SK-N-SH (cell line): Measurements from ENCODE around the gene MRPS12. TPM values are rescaled to one million over a fixed set of nuclear protein-coding genes. Genes with fewer than 3 reads are reported as not detected.
A peak's percentile ranks its signal among the peaks of the same experiment; 100 is the strongest.

Experiments used
- CTCF ChIA-PET: fragments of 300-600, 350-600 bp; formaldehyde crosslinking; extraction: SDS; loops from one replicate; lab custom pipeline; 2021; lab: Yijun Ruan, JAX
- POLR2A ChIA-PET: fragments of 350-600 bp; sonication (Branson Sonifier 250); formaldehyde crosslinking; extraction: SDS; loops from one replicate; lab custom pipeline; 2020; ENCODE audit warnings: antibody characterized with exemption, inconsistent platforms; lab: Yijun Ruan, JAX
- DNase-seq: peaks from one replicate; pipeline ENCODE4 v3.0.0; 2012
- H2AFZ ChIP-seq: fragments of 200-600 bp; sonication (generic); 2 replicates; pipeline ENCODE4 v1.8.1; 2016; ENCODE audit warnings: antibody characterized with exemption, mild to moderate bottlenecking, low read depth
- H3F3A ChIP-seq: fragments of 200-600 bp; sonication (generic); replicated peaks from 2 replicates; pipeline ENCODE3; 2016; ENCODE audit warnings: antibody characterized with exemption, mild to moderate bottlenecking; ENCODE audit not compliant: insufficient read depth
- H3K27ac ChIP-seq, 2 experiments: fragments of 200-500 bp in 1 of 2; fragments of 200-600 bp in 1 of 2; sonication (Bioruptor generic) in 1 of 2; sonication (generic), shearing (Covaris generic) in 1 of 2; 2 replicates each; pipeline versions ENCODE4 v1.5.1 to v1.6.1; 2014 to 2016; ENCODE audit warnings: low read depth in 2 of 2, inconsistent platforms in 1 of 2, low read length in 1 of 2, mild to moderate bottlenecking in 1 of 2, mixed read lengths in 1 of 2
- H3K27me3 ChIP-seq: fragments of 200-600 bp; sonication (generic), shearing (Covaris generic); 2 replicates; pipeline ENCODE4 v1.6.1; 2016; ENCODE audit warnings: mixed run types; ENCODE audit not compliant: insufficient read depth
- H3K36me3 ChIP-seq, 2 experiments: fragments of 200-500 bp in 1 of 2; fragments of 200-600 bp in 1 of 2; sonication (Bioruptor generic) in 1 of 2; sonication (generic) in 1 of 2; replicated peaks in 1 of 2; 2 replicates each; pipeline versions ENCODE3 to v1.5.1; 2014 to 2016; ENCODE audit warnings: low read length in 1 of 2, mild to moderate bottlenecking in 1 of 2; ENCODE audit not compliant: insufficient read depth in 2 of 2, control insufficient read depth in 1 of 2
- H3K4me1 ChIP-seq, 2 experiments: fragments of 200-500 bp in 1 of 2; fragments of 200-600 bp in 1 of 2; sonication (Bioruptor generic) in 1 of 2; sonication (generic), shearing (Covaris generic) in 1 of 2; 2 replicates each; pipeline versions ENCODE4 v1.5.1 to v1.6.1; 2014 to 2016; ENCODE audit warnings: low read depth in 1 of 2, low read length in 1 of 2, mixed run types in 1 of 2; ENCODE audit not compliant: insufficient read depth in 2 of 2, control insufficient read depth in 1 of 2
- H3K4me2 ChIP-seq: fragments of 200-600 bp; sonication (generic), shearing (Covaris generic); 2 replicates; pipeline ENCODE4 v1.6.1; 2017; ENCODE audit warnings: mixed run types
- H3K4me3 ChIP-seq, 2 experiments: fragments of 200-500 bp in 1 of 2; fragments of 200-600 bp in 1 of 2; sonication (Bioruptor generic) in 1 of 2; sonication (generic), shearing (Covaris generic) in 1 of 2; 2 replicates each; pipeline versions ENCODE4 v1.5.1 to v1.8.1; 2014 to 2016; ENCODE audit warnings: low read depth in 2 of 2, inconsistent platforms in 1 of 2, low read length in 1 of 2, mild to moderate bottlenecking in 1 of 2, mixed read lengths in 1 of 2, moderate library complexity in 1 of 2
- H3K79me2 ChIP-seq: fragments of 200-600 bp; sonication (generic); 2 replicates; pipeline ENCODE4 v1.8.1; 2017; ENCODE audit warnings: mild to moderate bottlenecking; ENCODE audit not compliant: insufficient read depth
- H3K9ac ChIP-seq: fragments of 200-600 bp; sonication (generic); 2 replicates; pipeline ENCODE4 v1.6.1; 2017; ENCODE audit warnings: mixed run types
- H3K9me2 ChIP-seq: fragments of 200-600 bp; sonication (generic); 2 replicates; pipeline ENCODE4 v1.6.1; 2017; ENCODE audit warnings: mixed run types
- H3K9me3 ChIP-seq: fragments of 200-600 bp; sonication (generic); 2 replicates; pipeline ENCODE4 v1.6.1; 2017; ENCODE audit warnings: mixed run types, mild to moderate bottlenecking, moderate library complexity
- H4K20me1 ChIP-seq: fragments of 200-600 bp; sonication (generic); 2 replicates; pipeline ENCODE4 v1.6.1; 2017; ENCODE audit warnings: mild to moderate bottlenecking, mixed run types; ENCODE audit not compliant: insufficient read depth
- ELF1 ChIP-seq: IDR thresholded peaks from 2 replicates; pipeline ENCODE4 v1.4.0; 2012
- EP300 ChIP-seq, 2 experiments: IDR thresholded peaks; 2 replicates each; pipeline versions ENCODE4 v1.4.0 to v1.6.1; 2012; ENCODE audit warnings: borderline replicate concordance in 1 of 2, low read depth in 1 of 2, low read length in 1 of 2
- FOXJ3 ChIP-seq: sonication (generic); formaldehyde crosslinking; IDR thresholded peaks from 2 replicates; pipeline ENCODE4 v1.5.1; 2020; ENCODE audit warnings: mild to moderate bottlenecking, missing genetic modification reagents
- JUND ChIP-seq: IDR thresholded peaks from 2 replicates; pipeline ENCODE4 v1.4.0; 2012
- RAD21 ChIP-seq: IDR thresholded peaks from 2 replicates; pipeline ENCODE4 v1.6.1; 2012; ENCODE audit warnings: mild to moderate bottlenecking, low read length
- RCOR1 ChIP-seq: fragments of 150-350 bp; IDR thresholded peaks from 2 replicates; pipeline ENCODE4 v1.6.1; 2017; ENCODE audit warnings: antibody characterized with exemption, low read length
- WGBS: methylation state at CpG from one replicate; pipeline ENCODE4 v1.1.6; 2017; ENCODE audit warnings: low lambda C conversion rate; 5-methylcytosine and 5-hydroxymethylcytosine counted together
- polyA plus RNA-seq, 3 experiments: library from polyadenylated mRNA; depleted of rRNA; stranded (reverse); fragments of >200 nt; gene quantifications; 2 replicates each; pipeline ENCODE4 v1.2.3, GENCODE V29; 2012
- TF ChIP-seq, protein P1 (sequence below): IDR thresholded peaks from 2 replicates; pipeline ENCODE4; 2012
- TF ChIP-seq, protein P2 (sequence below): fragments of 200-600 bp; sonication (generic); IDR thresholded peaks from 2 replicates; pipeline ENCODE4 v1.6.1; 2017; ENCODE audit warnings: antibody characterized with exemption, mild to moderate bottlenecking, moderate library complexity

MRPS12 gene
- polyA plus RNA-seq, 1 of the 3 experiments (the other 2 are of a cell fraction) = 59.6 TPM

DNA sequence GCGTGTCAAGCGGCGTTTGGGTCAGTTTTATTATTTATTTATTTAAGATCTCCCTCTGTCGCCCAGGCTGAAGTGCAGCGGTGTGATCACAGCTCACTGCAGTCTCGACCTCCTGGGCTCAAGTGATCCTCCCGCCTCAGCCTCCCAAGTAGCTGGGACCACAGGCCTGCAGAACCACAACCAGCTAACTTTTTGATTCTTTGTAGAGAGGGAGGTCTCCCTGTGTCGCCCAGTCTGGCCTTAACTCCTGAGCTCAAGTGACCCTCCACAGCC lies 713 bp downstream of the MRPS12 start:
- Histone ChIP-seq H3K36me3 (peaks cover 6 to 33% of the 10 kb centered on the region in 2 experiments), H3K4me1 (peaks cover 0 to 12% of the 10 kb centered on the region in 2 experiments; a peak in 1 of 4 replicates), H3K9ac (peak overlapping the region; percentile 85), H3K9me2 (no peaks in the 10 kb centered on the region), H3K4me3 (peak overlapping the region; percentile 80 to 81), H2AFZ (no peak overlapping the region), H3K9me3 (no peaks in the 10 kb centered on the region), H3K4me2 (peak overlapping the region; percentile 93), H4K20me1 (no peaks in the 10 kb centered on the region), H3K27ac (no peak overlapping the region; a peak in 1 of 4 replicates), H3K27me3 (no peaks in the 10 kb centered on the region), H3K79me2 (peaks cover 53% of the 10 kb centered on the region), H3F3A (peaks cover 8% of the 10 kb centered on the region)
- ChIA-PET POLR2A (interaction anchor here (0.7 to 1.7 kb wide), 2 partner anchors 29 to 284 kb away, joined by 3 to 8 read pairs; partner anchors contain the start of gene ACTN4), CTCF (interaction anchor here (1.0 to 3.0 kb wide), 6 partner anchors 13 to 61 kb away, joined by 3 to 23 read pairs (median 10); partner anchors contain the start of genes FBXO17, NFKBIB and SIRT2)
- TF ChIP-seq, protein P1, sequence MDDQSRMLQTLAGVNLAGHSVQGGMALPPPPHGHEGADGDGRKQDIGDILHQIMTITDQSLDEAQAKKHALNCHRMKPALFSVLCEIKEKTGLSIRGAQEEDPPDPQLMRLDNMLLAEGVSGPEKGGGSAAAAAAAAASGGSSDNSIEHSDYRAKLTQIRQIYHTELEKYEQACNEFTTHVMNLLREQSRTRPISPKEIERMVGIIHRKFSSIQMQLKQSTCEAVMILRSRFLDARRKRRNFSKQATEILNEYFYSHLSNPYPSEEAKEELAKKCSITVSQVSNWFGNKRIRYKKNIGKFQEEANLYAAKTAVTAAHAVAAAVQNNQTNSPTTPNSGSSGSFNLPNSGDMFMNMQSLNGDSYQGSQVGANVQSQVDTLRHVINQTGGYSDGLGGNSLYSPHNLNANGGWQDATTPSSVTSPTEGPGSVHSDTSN = no peak
- TF ChIP-seq EP300 (IDR thresholded peaks at IDR 0.05; ENCODE audit: borderline replicate concordance in 1 of 2, low read depth in 1 of 2, low read length in 1 of 2) (no peak), FOXJ3 (CRISPR knock-in tag) (no peak), ELF1 (no peak), JUND (no peak)
- WGBS = 8% methylated on average over 8 of the region's 8 CpGs
- DNase-seq = no peak

DNA sequence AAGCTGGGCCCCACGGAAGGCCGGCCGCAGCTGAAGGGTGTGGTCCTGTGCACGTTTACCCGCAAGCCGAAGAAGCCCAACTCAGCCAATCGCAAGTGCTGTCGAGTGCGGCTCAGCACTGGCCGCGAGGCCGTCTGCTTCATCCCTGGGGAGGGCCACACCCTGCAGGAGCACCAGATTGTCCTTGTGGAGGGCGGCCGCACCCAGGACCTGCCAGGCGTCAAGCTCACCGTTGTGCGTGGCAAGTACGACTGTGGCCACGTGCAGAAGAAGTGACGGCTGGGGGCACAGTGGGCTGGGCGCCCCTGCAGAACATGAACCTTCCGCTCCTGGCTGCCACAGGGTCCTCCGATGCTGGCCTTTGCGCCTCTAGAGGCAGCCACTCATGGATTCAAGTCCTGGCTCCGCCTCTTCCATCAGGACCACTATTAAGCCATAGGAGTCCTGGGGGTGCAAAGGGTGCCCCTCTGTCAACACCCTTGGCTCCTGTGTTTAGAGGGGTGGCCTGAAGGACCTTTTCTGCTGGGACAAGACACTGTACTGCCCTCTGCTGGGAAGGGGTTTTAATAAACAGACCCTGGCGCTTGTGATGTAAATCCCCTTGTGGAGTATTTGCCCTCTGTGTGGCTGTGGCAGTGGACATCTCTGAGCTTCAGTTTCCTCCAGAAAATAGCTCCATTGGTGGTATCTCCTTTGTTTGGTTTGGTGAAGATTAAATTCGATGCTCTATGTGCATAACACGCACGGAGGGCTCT lies 1.9 kb downstream of the MRPS12 start:
- Histone ChIP-seq H3K9me2 (no peaks in the 10 kb centered on the region), H3K36me3 (peaks cover 6 to 33% of the 10 kb centered on the region in 2 experiments), H3K4me2 (no peak overlapping the region; the same call in 1 of the 2 replicates), H3K27me3 (no peaks in the 10 kb centered on the region), H3K27ac (no peak overlapping the region), H3F3A (peaks cover 8% of the 10 kb centered on the region), H3K4me1 (peaks cover 0 to 14% of the 10 kb centered on the region in 2 experiments; a peak in 2 of 4 replicates), H3K9ac (no peak overlapping the region), H2AFZ (no peak overlapping the region), H3K9me3 (no peaks in the 10 kb centered on the region), H3K4me3 (peak overlapping the region in 1 of 2 experiments; percentile 5; a peak in 1 of 4 replicates), H4K20me1 (no peaks in the 10 kb centered on the region), H3K79me2 (peaks cover 53% of the 10 kb centered on the region)
- POLR2A ChIA-PET = no interaction called here
- TF ChIP-seq RCOR1 (no peak), RAD21 (peak; percentile 38; the same call in 1 of the 2 replicates), EP300 (IDR thresholded peaks at IDR 0.05; ENCODE audit: borderline replicate concordance in 1 of 2, low read depth in 1 of 2, low read length in 1 of 2) (no peak)
- TF ChIP-seq, protein P2, sequence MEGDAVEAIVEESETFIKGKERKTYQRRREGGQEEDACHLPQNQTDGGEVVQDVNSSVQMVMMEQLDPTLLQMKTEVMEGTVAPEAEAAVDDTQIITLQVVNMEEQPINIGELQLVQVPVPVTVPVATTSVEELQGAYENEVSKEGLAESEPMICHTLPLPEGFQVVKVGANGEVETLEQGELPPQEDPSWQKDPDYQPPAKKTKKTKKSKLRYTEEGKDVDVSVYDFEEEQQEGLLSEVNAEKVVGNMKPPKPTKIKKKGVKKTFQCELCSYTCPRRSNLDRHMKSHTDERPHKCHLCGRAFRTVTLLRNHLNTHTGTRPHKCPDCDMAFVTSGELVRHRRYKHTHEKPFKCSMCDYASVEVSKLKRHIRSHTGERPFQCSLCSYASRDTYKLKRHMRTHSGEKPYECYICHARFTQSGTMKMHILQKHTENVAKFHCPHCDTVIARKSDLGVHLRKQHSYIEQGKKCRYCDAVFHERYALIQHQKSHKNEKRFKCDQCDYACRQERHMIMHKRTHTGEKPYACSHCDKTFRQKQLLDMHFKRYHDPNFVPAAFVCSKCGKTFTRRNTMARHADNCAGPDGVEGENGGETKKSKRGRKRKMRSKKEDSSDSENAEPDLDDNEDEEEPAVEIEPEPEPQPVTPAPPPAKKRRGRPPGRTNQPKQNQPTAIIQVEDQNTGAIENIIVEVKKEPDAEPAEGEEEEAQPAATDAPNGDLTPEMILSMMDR = peak; percentile 52
- no peak for DNase-seq
- CTCF ChIA-PET = interaction anchor here (0.6 to 1.2 kb wide), 10 partner anchors 17 to 1032 kb away, joined by 3 to 5 read pairs (median 3); partner anchors contain the start of genes KCNK6 and NFKBIB
- whole genome bisulfite sequencing = 87% methylated on average over 8 of the region's 29 CpGs
